Stimulated activated CD8-positive, alpha-beta memory T cell treated with anti-CD3 and anti-CD28 coated beads, Interleukin-15, amount 100 ng/mL, for 4 hours (primary cell): Measurements from ENCODE around the gene FOXI1.

Experiments used
- DNase-seq, 2 donors: peaks; one replicate each; pipeline ENCODE4 v3.0.0-alpha.2; 2020; ENCODE audit warnings: low read depth in 2 of 2

FOXI1 gene

DNA sequence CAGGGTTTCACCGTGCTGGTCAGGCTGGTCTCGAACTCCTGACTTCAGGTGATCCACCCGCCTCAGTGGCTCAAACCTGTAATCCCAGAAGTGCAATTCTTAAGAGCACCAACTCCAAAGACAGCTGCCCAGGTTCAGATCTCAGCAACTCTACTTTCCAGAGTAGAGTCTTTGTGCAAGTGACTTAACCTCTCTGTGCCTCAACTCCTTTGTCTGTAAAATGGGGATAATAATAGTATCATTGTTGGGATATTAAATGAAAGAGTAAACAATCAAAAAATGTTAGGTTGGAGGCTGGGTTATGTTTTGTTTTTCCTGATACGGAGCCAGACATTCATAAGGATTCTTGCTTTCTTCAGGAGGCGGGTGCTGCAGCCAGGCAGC, 45.0 kb downstream of the FOXI1 start:
- no peak for DNase-seq

DNA sequence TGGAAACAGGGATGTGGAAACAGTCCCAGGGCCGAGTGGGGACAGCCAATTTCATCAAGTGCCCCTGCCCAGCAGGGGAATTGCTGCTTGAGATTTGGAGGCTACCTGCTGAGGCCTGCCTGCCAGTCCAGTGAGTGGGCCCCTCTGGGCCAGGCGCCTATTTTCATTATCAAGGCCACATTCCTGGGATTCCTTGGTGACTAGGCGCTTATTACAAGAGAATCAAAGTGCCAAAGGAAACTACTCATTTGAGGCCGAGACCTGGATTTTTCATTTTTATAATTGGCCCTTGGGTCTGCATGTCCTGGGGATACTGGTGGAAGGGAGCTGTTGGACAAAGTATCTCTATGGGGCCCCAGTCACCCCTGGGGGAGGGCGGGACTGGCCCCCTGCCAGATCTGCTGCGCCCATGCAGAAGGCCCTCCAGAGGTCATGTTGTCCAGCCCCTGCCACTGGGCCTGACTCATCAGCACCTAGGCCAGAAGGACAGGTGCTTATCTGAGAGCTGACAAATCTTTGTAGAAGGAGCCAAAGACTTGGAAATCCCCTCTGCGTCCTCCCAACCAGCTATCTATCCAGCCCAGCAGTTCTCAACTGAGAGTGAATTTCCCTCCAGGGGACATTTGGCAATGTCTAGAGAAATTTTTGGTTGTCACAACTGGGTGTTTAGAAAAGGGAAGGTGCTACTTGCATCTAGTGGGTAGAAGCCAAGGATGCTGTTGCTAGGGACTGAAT, 45.6 kb downstream of the FOXI1 start:
- DNase-seq, result no peak

DNA sequence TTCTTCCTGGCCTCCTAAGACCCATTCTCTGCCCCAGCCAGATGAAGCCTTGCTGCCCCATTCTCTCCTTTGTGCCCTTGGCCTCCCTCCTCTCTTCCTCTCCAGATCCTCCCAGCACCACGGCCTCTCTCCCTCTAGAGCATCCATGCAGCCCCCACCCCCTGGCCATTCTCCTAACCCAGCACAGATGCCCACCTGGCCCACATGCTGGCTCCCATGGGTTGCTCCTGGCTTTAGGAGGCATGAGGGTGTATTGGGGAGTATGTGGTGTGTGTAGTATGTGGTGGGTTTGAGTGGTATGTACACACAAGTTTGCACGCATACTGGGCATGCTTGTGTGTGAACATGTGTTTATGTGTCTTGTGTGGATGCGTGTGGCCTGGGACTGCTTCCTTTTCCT, 47.1 kb downstream of the FOXI1 start:
- no peak for DNase-seq

DNA sequence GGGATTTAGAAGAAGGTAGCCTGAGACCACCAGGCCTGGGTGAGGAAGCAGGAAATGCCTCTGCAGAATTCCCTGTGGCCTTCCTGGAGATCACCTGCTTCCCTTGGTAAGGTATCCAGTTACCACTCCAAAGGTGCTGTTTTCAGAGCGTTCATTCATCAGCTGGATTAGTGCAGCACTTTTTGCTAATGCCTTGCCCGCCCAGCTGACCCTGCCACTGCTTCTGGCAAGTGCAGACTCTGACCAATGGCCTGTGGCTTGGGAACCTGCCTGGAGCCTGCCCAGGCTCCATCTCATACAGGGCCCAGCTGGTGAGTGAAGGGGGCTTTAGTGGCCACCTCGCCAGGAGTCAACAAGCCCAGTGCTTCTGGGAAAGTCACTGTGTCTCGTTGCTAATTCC, 48.6 kb downstream of the FOXI1 start:
- no peak for DNase-seq

DNA sequence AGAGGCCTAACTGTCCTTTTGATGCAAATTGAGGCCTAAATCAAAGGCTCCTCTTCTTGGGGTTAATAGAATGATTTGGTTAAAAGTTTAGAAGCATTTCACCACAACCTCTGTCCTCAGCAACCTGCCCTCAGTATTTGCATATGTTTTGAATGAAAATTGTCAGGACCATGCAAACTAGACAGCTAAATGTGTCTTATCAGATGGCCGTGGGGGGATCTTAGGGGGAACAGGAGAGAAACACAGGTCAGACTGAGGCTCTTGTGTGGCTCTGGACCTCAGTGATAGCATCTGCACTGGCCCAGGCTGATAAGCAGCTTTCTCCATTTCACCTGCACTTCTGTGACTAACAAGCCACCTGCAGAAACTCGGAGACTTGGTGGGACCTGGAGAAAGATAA, 49.0 kb downstream of the FOXI1 start:
- DNase-seq, result no peak

DNA sequence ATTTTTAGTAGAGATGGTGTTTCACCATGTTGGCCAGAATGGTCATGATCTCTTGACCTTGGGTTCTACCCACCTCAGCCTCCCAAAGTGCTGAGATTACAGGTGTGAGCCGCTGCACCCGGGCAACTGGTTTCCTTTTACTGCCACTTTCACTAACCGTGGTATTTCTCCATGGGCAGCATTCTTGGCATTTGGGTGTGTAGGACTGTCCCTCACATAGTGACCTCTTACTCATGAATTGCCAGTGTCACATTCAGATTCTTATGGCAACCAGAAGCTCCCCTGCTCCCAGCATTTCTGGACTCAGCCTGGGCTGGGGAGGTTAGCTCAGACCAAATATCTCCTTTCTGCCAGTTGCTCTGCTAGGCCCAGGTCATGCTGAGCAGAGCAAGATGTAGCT, 50.1 kb downstream of the FOXI1 start:
- DNase-seq, result no peak

GRCh38 chr5:170159101-170159698, 53.5 kb downstream of the FOXI1 start:
- no peak for DNase-seq
